Fibroblast of skin of back (primary cell): ENCODE results near the gene GET4.
"Not testable (repeated sequence)": the region's sequence is repeated elsewhere in the genome, so short reads cannot be mapped to it uniquely, and the experiment has no call there.

Experiments
- DNase-seq: peaks from one replicate; pipeline ENCODE4 v3.0.0-alpha.2; 2013

The GET4 gene

DNA sequence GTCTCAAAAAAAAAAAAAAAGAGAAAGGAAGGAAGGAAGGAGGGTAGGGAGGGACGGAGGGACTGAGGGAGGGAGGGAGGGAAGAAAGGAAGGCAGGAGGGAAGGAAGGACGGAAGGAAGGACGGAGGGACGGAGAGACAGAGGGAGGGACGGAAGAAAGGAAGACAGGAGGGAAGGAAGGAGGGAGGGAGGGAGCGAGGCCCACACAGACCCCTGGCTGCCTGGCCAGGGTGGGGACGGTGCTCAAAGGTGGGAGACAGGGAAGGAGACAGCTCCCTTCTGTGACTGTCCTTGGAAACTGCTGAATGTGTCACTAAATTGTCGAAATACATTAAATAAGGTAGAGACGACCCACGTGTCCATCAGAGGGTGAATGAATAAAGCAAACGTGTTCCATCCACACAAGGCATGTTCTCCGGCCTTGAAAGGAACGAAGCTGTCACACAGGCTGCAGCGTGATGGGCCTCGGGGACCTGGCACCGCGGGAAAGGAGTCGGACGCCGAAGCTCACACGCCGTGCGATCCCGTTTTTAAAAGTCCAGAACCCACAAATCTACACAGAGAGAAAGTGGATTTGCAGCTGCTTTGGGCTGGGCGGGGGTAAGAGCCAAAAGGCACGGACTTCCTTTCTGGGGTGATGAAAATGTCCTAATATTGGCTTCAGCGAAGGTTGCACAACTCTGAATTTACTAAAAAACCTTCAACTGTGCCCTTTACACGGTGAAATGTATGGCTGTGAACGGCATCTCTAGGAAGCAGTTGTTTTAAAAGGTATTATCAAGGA is 54.8 kb downstream of the GET4 start:
- DNase-seq, result no peak

DNA sequence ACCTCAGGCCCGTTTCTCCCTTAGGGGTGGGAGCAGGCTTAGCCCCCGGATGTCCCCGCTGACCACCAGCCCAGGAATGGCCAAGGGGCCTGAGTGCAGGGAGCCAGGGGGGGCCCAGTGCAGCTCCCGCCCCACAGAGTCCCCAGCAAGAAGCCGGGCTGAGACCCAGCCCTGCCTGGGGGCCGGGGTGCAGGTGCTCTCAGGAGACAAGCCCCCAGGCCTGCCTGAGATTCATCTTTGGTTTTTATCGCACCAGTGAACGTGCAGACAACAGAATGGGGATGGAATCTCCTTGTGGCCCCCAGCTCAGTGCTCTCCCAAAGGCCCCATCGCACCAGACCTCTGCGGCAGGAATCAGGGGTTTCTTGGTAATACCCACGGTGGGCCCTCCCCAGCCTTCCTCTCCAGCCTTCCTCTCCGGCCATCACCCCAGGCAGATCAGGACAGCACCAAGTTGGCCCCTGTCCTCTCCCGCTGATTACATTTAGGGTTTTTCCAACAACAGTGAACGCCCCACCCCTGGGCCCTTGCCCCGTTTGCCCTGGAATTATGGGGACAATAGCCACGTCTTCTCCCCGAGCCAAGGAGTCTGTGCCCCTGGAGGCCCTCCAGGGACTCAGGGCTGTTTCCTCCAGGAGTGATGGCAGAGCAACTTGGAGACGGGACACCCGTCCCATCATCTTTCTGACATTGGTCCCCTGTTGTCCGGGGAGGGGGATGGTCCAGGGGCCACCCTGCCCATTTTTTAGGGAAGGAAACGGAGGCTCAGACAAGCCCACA is 55.7 kb downstream of the GET4 start:
- DNase-seq, result no peak

DNA sequence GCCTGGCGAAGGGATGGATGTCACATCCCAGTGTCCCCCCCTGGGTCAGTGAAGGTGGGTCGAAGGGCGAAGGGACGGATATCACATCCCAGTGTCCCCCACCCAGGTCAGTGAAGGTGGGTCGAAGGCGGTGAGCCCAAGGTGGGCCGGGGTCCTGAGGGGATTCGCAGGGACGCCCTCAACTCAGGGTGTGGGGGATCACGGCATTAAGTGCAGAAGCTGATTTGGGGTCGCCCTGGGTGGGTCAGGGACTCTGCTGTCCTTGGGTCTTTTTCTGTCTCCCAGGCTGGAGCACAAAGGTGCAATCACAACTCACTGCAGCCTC is 56.3 kb downstream of the GET4 start:
- DNase-seq, result no peak

DNA sequence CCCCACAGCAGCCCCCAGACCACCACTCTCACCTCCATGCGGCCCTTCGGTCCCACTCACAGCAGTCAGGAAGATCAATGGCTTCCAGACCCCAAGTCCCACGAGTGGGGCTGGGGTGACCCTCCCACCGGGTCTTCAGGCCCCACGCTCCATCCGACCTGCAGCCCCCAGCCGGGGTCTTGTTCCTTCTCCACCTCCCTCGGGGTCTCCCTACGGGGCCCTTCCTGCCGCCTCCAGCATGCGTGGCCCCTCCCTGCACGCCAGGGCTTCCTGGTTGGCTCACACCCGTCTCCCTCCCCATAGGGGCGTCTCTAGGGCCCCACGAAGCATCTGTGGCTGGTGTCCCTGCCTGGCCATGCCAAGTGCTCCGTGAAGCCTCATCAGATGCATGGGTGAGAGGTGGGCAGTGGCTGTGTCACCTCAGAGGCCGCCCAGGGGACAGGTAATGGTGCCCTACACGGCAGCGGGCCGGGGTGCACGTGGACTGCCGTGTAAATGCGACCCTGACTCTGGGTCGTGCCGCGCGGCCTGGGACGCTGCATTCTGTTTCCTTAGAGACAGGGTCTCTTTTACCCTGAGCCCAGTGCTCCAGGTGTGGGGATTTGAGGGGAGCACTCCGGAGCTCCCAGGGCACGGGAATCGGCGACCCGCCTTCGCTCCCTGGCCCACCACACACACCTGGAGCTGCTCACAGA is 58.3 kb downstream of the GET4 start:
- no peak for DNase-seq

DNA sequence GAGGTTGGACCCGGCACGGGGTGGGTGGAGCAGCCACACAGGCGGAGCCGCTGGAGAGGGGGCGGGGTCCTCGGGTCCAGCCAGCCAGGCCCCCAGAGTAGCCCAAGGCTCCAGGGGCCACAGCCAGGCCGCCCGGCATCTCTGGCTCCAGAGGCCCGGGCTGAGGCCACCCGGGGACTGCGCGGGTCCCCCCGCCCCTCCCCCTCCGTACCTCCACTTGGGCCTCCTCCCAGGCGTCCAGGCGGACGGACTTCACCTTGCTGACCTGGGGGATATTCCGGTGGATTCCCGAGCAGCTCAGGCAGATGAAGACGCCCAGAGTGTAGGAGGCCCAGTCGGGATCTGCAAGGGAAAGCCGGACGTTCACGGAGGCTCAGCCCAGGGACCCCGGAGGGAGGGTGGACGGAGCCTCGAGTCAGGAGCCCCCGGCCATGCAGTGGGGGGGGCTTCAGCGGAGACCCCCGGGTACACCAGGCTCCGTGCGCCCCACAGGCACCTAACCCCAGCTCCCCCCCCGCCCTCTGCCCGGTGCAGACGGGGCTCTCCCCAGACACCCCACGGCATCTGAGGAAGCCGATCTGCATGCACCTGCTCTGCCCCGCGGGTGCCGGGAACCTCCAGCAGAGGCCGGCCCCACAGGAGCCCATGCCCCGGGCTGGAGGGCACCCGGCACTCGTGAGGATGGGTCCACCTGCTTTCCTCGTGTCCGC is 59.0 kb downstream of the GET4 start:
- DNase-seq, result no peak

DNA sequence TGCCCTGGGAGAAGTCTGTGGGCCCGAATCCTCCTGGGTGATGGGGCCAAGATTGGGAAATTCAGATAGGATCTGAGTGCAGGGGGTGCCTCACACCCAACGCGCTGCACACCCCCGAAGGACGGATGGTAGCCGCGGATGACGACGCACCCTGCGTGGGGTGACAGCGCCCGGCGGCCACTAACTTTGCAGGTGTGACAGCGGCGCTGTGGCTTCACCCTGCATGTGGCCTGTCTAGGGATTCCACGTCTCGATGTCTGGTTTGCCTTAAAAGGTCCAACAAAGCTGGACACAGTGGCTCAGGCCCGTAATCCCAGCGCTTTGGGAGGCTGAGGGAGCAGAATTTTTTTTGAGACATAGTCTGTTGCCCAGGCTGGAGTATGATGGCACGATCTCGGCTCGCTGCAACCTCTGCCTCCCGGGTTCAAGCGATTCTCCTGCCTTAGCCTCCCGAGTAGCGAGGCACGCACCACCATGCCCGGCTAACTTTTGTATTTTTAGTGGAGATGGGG is 59.6 kb downstream of the GET4 start:
- no peak for DNase-seq

DNA sequence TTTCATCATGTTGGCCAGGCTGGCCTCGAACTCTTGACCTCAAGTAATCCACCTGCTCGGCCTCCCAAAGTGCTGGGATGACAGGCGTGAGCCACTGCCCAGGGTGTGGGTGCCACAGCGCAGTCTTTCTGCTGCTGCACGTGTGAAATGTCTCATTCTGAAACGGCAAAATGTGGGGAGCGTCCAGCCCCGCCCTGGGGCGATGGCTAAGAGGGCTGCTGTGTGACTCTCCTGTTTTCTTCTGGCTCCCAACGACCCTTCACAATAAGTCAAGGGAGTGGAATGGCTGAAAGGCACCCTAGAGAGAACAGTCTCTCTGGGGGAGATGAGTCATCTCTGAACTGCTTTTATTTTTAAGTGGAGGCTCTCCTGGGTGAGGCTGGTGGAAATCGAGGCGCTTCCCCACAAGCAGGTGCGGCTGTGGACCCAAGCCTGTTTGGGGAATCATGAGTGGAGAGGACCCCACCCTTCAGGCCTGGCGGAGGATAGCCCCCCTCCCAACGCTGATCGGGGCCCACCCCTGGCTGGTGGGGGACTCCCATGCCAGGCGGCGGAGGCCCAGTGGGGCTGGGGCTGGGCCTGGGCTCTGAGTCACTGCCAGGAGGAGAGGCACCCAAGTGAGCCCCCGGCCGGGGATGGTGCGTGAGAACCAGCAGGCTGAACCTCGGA is 60.2 kb downstream of the GET4 start:
- DNase-seq, result peak; percentile 46

DNA sequence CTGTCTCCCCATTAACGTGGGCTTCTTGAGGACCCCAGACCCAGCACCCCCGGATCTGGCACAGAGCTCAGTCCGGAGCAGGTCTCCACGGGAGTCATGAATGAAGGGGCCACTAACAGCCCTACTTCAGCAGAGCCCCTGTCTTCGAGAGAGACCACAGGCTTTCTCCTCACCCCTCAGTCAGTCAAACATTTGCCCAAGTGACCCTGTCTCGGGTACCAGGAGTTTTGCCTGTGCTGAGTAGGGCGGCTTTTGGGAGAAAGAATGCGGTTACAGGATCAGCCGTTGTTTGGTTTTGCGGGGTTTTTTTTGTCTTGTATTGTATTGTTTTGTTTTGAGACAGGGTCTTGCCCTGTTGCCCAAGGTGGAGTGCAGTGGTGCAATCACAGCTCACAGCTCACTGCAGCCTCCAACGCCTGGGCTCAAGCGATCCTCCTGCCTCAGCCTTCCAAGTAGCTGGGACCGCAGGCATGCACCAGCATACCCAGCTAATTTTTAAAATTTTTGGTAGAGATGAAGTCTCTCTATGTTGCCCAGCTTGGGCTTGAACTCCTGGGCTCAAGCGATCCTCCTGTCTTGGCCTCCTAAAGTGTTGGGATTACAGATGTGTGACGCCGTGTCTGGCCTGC is 61.6 kb downstream of the GET4 start:
- DNase-seq, result no peak

DNA sequence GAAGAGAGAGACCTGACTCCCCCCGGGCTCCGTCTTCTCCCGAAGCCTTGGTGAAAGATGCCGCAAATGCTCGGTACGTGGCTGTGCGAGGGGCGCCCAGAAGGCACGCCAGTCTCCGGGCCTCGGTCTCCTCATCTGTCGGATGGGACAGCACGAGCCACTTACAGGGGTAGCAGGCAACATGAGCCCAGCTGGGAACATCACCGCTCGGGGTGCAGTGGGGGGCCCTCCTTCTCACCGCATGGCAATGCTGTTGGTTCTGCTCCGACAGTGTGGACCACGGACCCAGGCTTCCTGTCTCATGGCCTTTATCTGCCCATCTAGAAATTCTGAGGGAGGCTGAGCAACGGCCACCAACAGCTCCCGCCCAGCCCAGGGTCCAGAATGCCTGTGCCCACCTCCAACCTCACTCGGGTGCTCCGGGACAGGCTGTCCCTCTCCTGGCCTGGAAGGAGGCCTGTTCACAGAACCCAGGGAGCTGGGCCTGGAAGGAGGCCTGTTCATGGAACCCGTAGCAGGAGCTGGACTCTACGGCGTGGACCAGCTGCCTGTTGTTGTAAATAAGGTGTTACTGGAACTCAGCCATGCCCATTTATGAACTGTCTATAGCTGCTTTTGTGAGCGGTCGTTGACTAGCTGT is 62.3 kb downstream of the GET4 start:
- no peak for DNase-seq

DNA sequence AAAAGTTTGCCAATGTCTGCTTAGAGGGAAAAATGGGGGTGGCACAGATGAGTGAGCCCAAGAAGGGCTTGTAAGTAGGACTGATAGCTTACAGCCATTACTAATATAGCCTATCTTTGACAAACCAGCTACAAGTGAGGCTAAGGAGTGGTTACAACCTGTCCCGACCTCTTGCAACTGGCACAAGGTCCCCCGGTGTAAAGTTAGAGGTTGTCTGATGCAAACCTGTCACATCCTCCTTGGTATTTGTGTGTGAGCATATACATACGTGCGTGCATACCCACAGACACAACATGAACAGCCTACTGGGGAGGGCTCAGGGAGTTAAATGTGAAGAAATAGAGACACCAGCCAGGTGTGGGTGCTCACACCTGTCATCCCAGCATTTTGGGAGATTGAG is 63.5 kb downstream of the GET4 start:
- no peak for DNase-seq

DNA sequence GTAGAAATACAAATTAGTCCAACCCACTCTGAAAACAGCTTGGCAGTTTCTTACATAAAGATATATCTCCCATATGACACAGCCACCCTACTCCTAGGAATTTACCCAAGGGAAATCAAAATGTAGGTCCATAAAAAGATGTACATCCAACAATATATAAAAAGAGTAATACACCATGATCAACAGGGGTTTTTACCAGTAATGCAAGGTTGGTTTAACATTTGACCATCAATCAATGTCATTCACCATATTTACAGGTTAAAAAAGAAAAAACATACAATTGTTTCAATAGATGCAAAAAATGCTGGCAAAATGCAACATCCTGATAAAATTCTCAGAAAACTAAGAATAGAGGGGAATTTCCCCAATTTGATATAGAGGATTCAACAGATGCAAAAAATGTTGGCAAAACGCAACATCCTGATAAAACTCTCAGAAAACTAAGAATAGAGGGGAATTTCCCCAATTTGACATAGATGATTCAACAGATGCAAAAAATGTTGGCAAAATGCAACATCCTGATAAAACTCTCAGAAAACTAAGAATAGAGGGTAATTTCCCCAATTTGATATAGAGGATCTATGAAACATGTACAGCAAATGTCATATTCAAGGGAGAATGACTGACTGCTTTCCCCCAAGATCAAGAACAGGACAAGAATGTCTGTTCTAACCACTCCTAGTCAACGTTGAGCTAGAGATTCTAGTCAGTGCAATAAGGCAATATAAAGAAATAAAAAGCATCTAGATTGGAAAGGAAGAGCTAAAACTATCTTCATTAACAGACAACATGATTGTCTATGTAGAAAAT is 64.5 kb downstream of the GET4 start:
- DNase-seq, result no peak

DNA sequence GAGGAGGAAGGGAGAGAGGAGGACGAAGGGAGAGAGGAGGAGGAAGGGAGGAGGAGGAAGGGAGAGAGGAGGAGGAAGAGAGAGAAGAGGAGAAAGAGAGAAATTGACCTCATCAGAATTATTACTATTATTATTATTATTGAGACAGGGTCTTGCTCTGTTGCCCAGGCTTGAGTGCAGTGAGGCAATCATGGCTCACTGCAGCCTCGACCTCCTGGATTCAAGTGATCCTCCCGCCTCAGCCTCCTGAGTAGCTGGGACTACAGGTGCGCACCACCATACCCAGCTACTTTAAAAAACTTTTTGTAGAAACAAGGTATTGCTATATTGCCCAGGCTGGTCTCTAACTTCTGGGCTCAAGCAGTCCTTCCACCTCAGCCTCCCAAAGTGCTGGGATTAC is 67.4 kb downstream of the GET4 start:
- DNase-seq, result not testable (repeated sequence)

DNA sequence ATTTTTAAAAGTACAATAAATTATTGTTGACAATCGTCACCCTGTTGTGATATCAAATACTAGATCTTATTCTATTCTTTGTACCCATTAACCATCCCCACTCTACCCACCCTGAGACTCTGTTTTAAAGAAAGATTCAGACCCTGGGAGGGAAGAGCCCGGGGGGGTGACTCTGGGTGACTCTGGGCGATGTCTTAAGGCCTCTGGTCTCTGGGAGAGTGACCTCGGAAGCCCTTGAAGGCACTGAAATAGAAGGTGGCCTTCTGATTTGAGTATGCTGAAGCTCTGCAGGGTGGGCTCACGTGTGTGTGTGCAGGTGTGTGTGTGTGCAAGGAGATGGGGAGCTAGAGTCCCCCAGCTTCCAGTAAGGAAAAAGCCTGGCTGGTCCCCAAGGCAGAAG is 68.4 kb downstream of the GET4 start:
- DNase-seq, result no peak

DNA sequence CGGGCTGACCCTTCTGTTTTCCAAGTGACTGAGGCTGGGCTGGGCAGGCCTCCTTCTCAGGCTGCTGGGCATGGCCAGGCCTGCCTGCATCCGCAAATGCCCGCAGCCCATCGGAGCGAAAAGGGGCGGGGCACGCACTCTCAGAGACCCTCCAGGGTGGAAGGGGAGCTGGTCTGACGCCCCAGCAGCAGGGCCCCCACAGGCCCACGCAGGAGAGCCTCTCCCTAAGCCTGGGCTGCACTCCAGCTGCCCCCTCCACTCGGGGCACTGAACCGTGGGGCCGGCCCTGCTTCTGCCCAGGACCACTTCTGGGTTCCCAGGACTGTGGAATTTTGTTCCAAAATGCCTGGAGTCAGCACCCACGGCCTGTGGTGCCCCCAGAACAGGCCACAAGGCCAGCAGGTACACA is 68.8 kb downstream of the GET4 start:
- no peak for DNase-seq

DNA sequence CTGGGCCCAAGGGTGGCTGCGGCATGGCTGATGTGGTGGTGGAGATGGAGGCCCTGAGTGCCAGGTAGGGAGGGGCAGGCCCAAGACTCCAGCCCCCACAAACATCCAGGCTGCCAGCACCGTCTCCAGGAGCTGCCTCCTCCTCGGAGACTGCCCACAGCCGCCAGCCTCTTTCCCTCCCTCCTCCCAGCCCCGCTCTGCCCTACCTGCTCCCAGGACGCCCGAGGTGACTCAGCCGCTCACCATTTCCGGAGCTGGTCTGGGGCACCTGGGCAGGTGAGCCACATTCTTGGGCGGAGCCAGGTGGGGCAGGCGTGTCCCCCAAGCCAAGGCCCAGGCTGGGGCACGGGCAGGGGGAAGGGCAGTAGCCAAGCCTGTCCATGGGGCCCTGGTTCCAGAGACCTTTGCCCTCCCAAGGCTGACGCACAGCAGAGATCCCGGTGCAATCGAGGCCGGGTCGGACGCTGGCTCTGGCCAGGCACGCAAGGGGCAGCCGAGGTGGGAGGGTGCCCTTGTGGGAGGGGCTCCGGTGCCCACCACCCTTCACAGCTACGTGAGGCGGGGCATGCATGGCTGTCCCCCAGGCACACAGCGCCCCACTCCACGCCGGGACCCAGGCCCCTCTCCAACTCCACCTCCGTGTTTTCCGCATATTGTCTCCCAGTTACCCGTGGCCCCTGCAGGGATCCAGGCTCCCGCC is 69.4 kb downstream of the GET4 start:
- no peak for DNase-seq
